Measurements from ENCODE around the gene S100A5. TPM values are rescaled to one million over a fixed set of nuclear protein-coding genes. Genes with fewer than 3 reads are reported as not detected.

Gene S100A5
- total and polyA plus RNA-seq, 10 of the 15 experiments (the other 5 are each of a cell fraction or from before 2014, with no cell fraction given) = 0.47 to 0.75 (median 0.56) TPM; not detected in 6

- DNase-seq (ENCODE audit: low read depth, low spot score) (no peak), ATAC-seq (no peak), FAIRE-seq (no peak)
- POLR2A ChIA-PET = interaction anchor here (0.6 to 0.7 kb wide), 3 partner anchors 392 to 415 kb away, joined by 3 to 5 read pairs (median 5); partner anchors contain the start of gene SLC39A1
- no peaks in the 10 kb centered on the region for H3K36me3 ChIP-seq (ENCODE audit: control insufficient read depth in 2 of 2, insufficient read depth in 2 of 2, low read length in 1 of 2)
- RAD21 ChIA-PET (ENCODE audit: unreplicated experiment) = interaction anchor here (0.6 to 5.2 kb wide), 7 partner anchors 14 to 587 kb away, joined by 3 to 74 read pairs (median 8); partner anchors contain the start of genes S100A14 and S100A6
- TF ChIP-seq USF2 (IDR thresholded peaks at IDR 0.05; ENCODE audit: borderline replicate concordance, low read depth, low read length) = no peak
- TF ChIP-seq CREB1 (IDR thresholded peaks at IDR 0.05; ENCODE audit: low read depth) = no peak
- no peak for TF ChIP-seq TARDBP (IDR thresholded peaks at IDR 0.05; ENCODE audit: borderline replicate concordance)
- no peak for TF ChIP-seq REST (IDR thresholded peaks at IDR 0.05; ENCODE audit: low read depth, low read length)
- no peak for TF ChIP-seq SUZ12 (IDR thresholded peaks at IDR 0.05; ENCODE audit: unreplicated experiment)
- no peak for TF ChIP-seq SUPT20H (IDR thresholded peaks at IDR 0.05; ENCODE audit: borderline replicate concordance, control insufficient read depth, low read depth, low read length)
- in situ Hi-C loops (cut with MboI) = no loop called here
- H3K9me3 ChIP-seq (replicated peaks; ENCODE audit: control insufficient read depth, insufficient read depth, low read length) = no peaks in the 10 kb centered on the region
- WGBS (ENCODE audit: insufficient coverage, insufficient replicate concordance, low lambda C conversion rate, missing lambda C conversion rate) = 97% methylated on average over 5 of the region's 5 CpGs
- no peak overlapping the region for H2AFZ ChIP-seq (ENCODE audit: control insufficient read depth, low read depth, low read length)
- BruUV-seq (replicated peaks) = no TSS peak
- no peak overlapping the region for H3K4me3 ChIP-seq
- no peaks in the 10 kb centered on the region for H3K27me3 ChIP-seq (replicated peaks in 1 of 2; ENCODE audit: control insufficient read depth in 2 of 2, insufficient read depth in 2 of 2, low read length in 1 of 2)
- peaks cover 17% of the 10 kb centered on the region for H3K4me1 ChIP-seq (ENCODE audit: control insufficient read depth, insufficient read depth, low read length)
- H3K79me2 ChIP-seq (ENCODE audit: control insufficient read depth, insufficient read depth, low read length) = no peaks in the 10 kb centered on the region
- H4K20me1 ChIP-seq (ENCODE audit: control insufficient read depth, insufficient read depth) = no peaks in the 10 kb centered on the region
- SMC1A ChIA-PET (ENCODE audit: uncharacterized antibody, unreplicated experiment) = interaction anchor here (0.6 to 4.0 kb wide), 8 partner anchors 10 to 114 kb away, joined by 3 to 72 read pairs (median 7); partner anchors contain the start of genes CHTOP, S100A1, S100A13 and S100A6
- no peak overlapping the region for H3K27ac ChIP-seq (ENCODE audit: control insufficient read depth, insufficient read depth)
- H3K4me2 ChIP-seq (ENCODE audit: control insufficient read depth, insufficient read depth) = no peak overlapping the region
- no peak overlapping the region for H3K9ac ChIP-seq (ENCODE audit: control insufficient read depth, insufficient read depth, low read length)
- intact Hi-C loops (cut with micrococcal nuclease; ENCODE audit: unreplicated experiment) = loop anchor here (5.0 kb wide), 1 partner anchor 101 kb away; the partner anchor contains the start of gene ILF2
- CTCF ChIA-PET = interaction anchor here (0.8 to 7.5 kb wide), 15 partner anchors 9 to 176 kb away, joined by 3 to 216 read pairs (median 12); partner anchors contain the start of genes CHTOP, ILF2, S100A14 and S100A5
Measured at GRCh38 chr1:153570874-153571273, 30.1 kb upstream of the S100A5 start.

Data from GM12878 (cell line).